GM12801 (cell line): ENCODE data around the gene S100A7A.

ENCODE experiments used
- CTCF ChIP-seq: IDR thresholded peaks from one replicate; pipeline ENCODE4 v1.5.1; 2011; ENCODE audit warnings: control low read depth; ENCODE audit not compliant: insufficient read length; ENCODE audit errors: extremely low read depth

The S100A7A gene

GRCh38 chr1:153415850-153416570 lies at the start of gene S100A7A:
TSS of gene S100A7A (plus strand) at chr1:153416520. CDS start at chr1:153418083, 1,563 bp downstream.
- TF ChIP-seq CTCF, result no peak

GRCh38 chr1:153367090-153367489 lies 49.2 kb upstream of the S100A7A start:
- TF ChIP-seq CTCF, result no peak

- no peak for TF ChIP-seq CTCF
These were observed 47.8 kb upstream of the S100A7A start for GRCh38 chr1:153368495-153368894.

GRCh38 chr1:153370146-153370545 lies 46.2 kb upstream of the S100A7A start:
- no peak for TF ChIP-seq CTCF

GRCh38 chr1:153371231-153371630 lies 45.1 kb upstream of the S100A7A start:
- TF ChIP-seq CTCF, result no peak

GRCh38 chr1:153372571-153372970 lies 43.7 kb upstream of the S100A7A start:
- TF ChIP-seq CTCF, result no peak

- TF ChIP-seq CTCF, result no peak
These were observed 42.2 kb upstream of the S100A7A start for GRCh38 chr1:153374071-153374470.

- no peak for TF ChIP-seq CTCF
These were observed 40.8 kb upstream of the S100A7A start, which contains the start of gene S100A12 for GRCh38 chr1:153375511-153375910. TSS of gene S100A12 (minus strand) at chr1:153375621. CDS start at chr1:153374592, 1,029 bp downstream.
